Neuronal stem cell (in vitro differentiated cells): ENCODE results near the gene SDC4.

ENCODE experiments used
- DNase-seq: peaks from one replicate; pipeline ENCODE4 v3.0.0-alpha.2; 2013; ENCODE audit warnings: low spot score
- H2AFZ ChIP-seq: one replicate; pipeline ENCODE4 v1.6.1; 2013; ENCODE audit warnings: mild to moderate bottlenecking, low read length, inconsistent platforms
- H2AK5ac ChIP-seq: 2 replicates; pipeline ENCODE4 v1.6.1; 2013; ENCODE audit warnings: low read depth, mild to moderate bottlenecking, inconsistent platforms, low read length, moderate library complexity, mixed read lengths
- H2BK120ac ChIP-seq: 2 replicates; pipeline ENCODE4 v1.6.1; 2013; ENCODE audit warnings: low read depth, mild to moderate bottlenecking, inconsistent platforms, low read length, moderate library complexity, mixed read lengths
- H2BK12ac ChIP-seq: one replicate; pipeline ENCODE4 v1.6.1; 2013; ENCODE audit warnings: low read length, inconsistent platforms
- H2BK15ac ChIP-seq: 2 replicates; pipeline ENCODE4 v1.6.1; 2013; ENCODE audit warnings: mild to moderate bottlenecking, low read length, inconsistent platforms, mixed read lengths
- H2BK5ac ChIP-seq: one replicate; pipeline ENCODE4 v1.6.1; 2013; ENCODE audit warnings: inconsistent platforms, mild to moderate bottlenecking, low read length, moderate library complexity
- H3K14ac ChIP-seq: one replicate; pipeline ENCODE4 v1.6.1; 2013; ENCODE audit warnings: low read length, inconsistent platforms
- H3K18ac ChIP-seq: 2 replicates; pipeline ENCODE4 v1.6.1; 2013; ENCODE audit warnings: low read length, inconsistent platforms
- H3K23ac ChIP-seq: 2 replicates; pipeline ENCODE4 v1.6.1; 2013; ENCODE audit warnings: low read depth, mild to moderate bottlenecking, mixed read lengths, low read length, inconsistent platforms; ENCODE audit not compliant: poor library complexity
- H3K27ac ChIP-seq: replicated peaks from 3 replicates; pipeline ENCODE4 v1.5.1; 2013; ENCODE audit warnings: low read length, inconsistent platforms
- H3K27me3 ChIP-seq, 3 experiments: 2 replicates each; pipeline ENCODE4 v1.6.1; 2013; ENCODE audit warnings: low read length in 3 of 3, mild to moderate bottlenecking in 2 of 3, inconsistent platforms in 1 of 3, low read depth in 1 of 3, mixed read lengths in 1 of 3, moderate library complexity in 1 of 3; ENCODE audit not compliant: control insufficient read depth in 3 of 3, insufficient read depth in 3 of 3
- H3K36me3 ChIP-seq, 2 donors: replicated peaks in 1 of 2; 2 replicates each; pipeline ENCODE4 v1.6.1; 2013; ENCODE audit warnings: low read length in 2 of 2; ENCODE audit not compliant: control insufficient read depth in 2 of 2, insufficient read depth in 2 of 2
- H3K4ac ChIP-seq: 2 replicates; pipeline ENCODE4 v1.6.1; 2013; ENCODE audit warnings: inconsistent platforms, mild to moderate bottlenecking, low read length, moderate library complexity
- H3K4me1 ChIP-seq, 2 donors: 1 replicate in 1 of 2; 2 replicates in 1 of 2; pipeline ENCODE4 v1.6.1; 2013; ENCODE audit warnings: low read length in 2 of 2, low read depth in 1 of 2; ENCODE audit not compliant: control insufficient read depth in 2 of 2, insufficient read depth in 1 of 2
- H3K4me2 ChIP-seq: one replicate; pipeline ENCODE4 v1.6.1; 2013; ENCODE audit warnings: mild to moderate bottlenecking, low read length, inconsistent platforms; ENCODE audit not compliant: insufficient read depth, poor library complexity, severe bottlenecking
- H3K4me3 ChIP-seq, 2 donors: 2 replicates each; pipeline ENCODE4 v1.5.1; 2013; ENCODE audit warnings: low read length in 2 of 2, mild to moderate bottlenecking in 2 of 2, inconsistent platforms in 1 of 2, moderate library complexity in 1 of 2
- H3K79me1 ChIP-seq: one replicate; pipeline ENCODE4 v1.6.1; 2013; ENCODE audit warnings: low read depth, mild to moderate bottlenecking, inconsistent platforms, low read length, moderate library complexity
- H3K9ac ChIP-seq: one replicate; pipeline ENCODE4 v1.6.1; 2013; ENCODE audit warnings: mild to moderate bottlenecking, low read depth, low read length, inconsistent platforms; ENCODE audit not compliant: poor library complexity
- H3K9me3 ChIP-seq, 2 donors: replicated peaks in 1 of 2; 2 replicates each; pipeline versions ENCODE3 to v1.6.1; 2013; ENCODE audit warnings: low read length in 2 of 2, mild to moderate bottlenecking in 2 of 2, inconsistent platforms in 1 of 2, low read depth in 1 of 2, mixed read lengths in 1 of 2, moderate library complexity in 1 of 2; ENCODE audit not compliant: control insufficient read depth in 2 of 2, insufficient read depth in 1 of 2
- H4K8ac ChIP-seq: one replicate; pipeline ENCODE4 v1.6.1; 2013; ENCODE audit warnings: low read depth, mild to moderate bottlenecking, inconsistent platforms, low read length, moderate library complexity
- H4K91ac ChIP-seq: one replicate; pipeline ENCODE4 v1.6.1; 2013; ENCODE audit warnings: low read length, low read depth, mild to moderate bottlenecking, inconsistent platforms; ENCODE audit not compliant: poor library complexity
- WGBS, 2 donors: extraction: QIAGEN DNeasy Blood & Tissue Kit; methylation state at CpG; one replicate each; pipeline ENCODE4 v1.1.7; 2013; ENCODE audit warnings: missing lambda C conversion rate in 2 of 2, mixed read lengths in 1 of 2; ENCODE audit not compliant: insufficient read length in 2 of 2, insufficient replicate concordance in 1 of 2; ENCODE audit errors: extremely low coverage in 2 of 2; 5-methylcytosine and 5-hydroxymethylcytosine counted together

Gene SDC4

GRCh38 chr20:45317826-45318225, 30.4 kb downstream of the SDC4 start:
- no peak for DNase-seq
- no peaks in the 10 kb centered on the region for H3K79me1 ChIP-seq
- H2AFZ ChIP-seq, result no peak overlapping the region
- H2BK5ac ChIP-seq, result no peak overlapping the region
- H3K4me2 ChIP-seq, result no peak overlapping the region
- no peak overlapping the region for H4K8ac ChIP-seq
- no peak overlapping the region for H4K91ac ChIP-seq
- H2BK15ac ChIP-seq, result peak overlapping the region; percentile 58
- H2AK5ac ChIP-seq, result no peak overlapping the region
- peaks cover 0 to 12% (median 5%) of the 10 kb centered on the region in 3 experiments for H3K27me3 ChIP-seq
- H3K36me3 ChIP-seq, result no peaks in the 10 kb centered on the region
- no peaks in the 10 kb centered on the region for H3K4me1 ChIP-seq
- H3K4me3 ChIP-seq, result no peak overlapping the region
- H3K23ac ChIP-seq, result no peak overlapping the region
- H2BK120ac ChIP-seq, result no peak overlapping the region
- no CpG with 5 or more reads among the region's 3 CpGs for WGBS, 2 donors
- no peak overlapping the region for H3K27ac ChIP-seq
- no peak overlapping the region for H3K4ac ChIP-seq
- no peak overlapping the region for H3K9ac ChIP-seq
- H3K9me3 ChIP-seq, result peaks cover 0 to 3% of the 10 kb centered on the region in 2 donors
- H2BK12ac ChIP-seq, result peak overlapping the region; percentile 46
- no peak overlapping the region for H3K18ac ChIP-seq
- H3K14ac ChIP-seq, result no peak overlapping the region

GRCh38 chr20:45316150-45317080, 31.8 kb downstream of the SDC4 start:
- no peak overlapping the region for H3K9ac ChIP-seq
- no peak overlapping the region for H4K8ac ChIP-seq
- no peaks in the 10 kb centered on the region for H3K79me1 ChIP-seq
- no CpG with 5 or more reads among the region's 71 CpGs for WGBS, 2 donors
- peaks cover 0 to 17% (median 12%) of the 10 kb centered on the region in 3 experiments for H3K27me3 ChIP-seq
- H2AFZ ChIP-seq, result no peak overlapping the region
- peak overlapping the region; percentile 82 for H3K14ac ChIP-seq
- H2BK120ac ChIP-seq, result no peak overlapping the region
- peak overlapping the region; percentile 15 for H2AK5ac ChIP-seq
- no peak overlapping the region for H3K18ac ChIP-seq
- H3K4ac ChIP-seq, result no peak overlapping the region
- no peak overlapping the region for H3K27ac ChIP-seq
- peak overlapping the region; percentile 7 for H2BK15ac ChIP-seq
- peak overlapping the region; percentile 41 for H2BK12ac ChIP-seq
- DNase-seq, result no peak
- H3K23ac ChIP-seq, result peak overlapping the region; percentile 65
- no peaks in the 10 kb centered on the region for H3K36me3 ChIP-seq
- H3K4me2 ChIP-seq, result no peak overlapping the region
- H3K4me1 ChIP-seq, result peaks cover 0 to 5% of the 10 kb centered on the region in 2 donors
- H3K4me3 ChIP-seq, result peak overlapping the region in 1 of 2 donors; percentile 13
- peaks cover 0 to 3% of the 10 kb centered on the region in 2 donors for H3K9me3 ChIP-seq
- no peak overlapping the region for H4K91ac ChIP-seq
- H2BK5ac ChIP-seq, result no peak overlapping the region

- Histone ChIP-seq H3K27ac (no peak overlapping the region), H3K27me3 (peaks cover 0 to 22% (median 12%) of the 10 kb centered on the region in 3 experiments), H2BK12ac (no peak overlapping the region), H3K23ac (peak overlapping the region; percentile 65), H3K18ac (no peak overlapping the region), H3K36me3 (no peaks in the 10 kb centered on the region), H2BK5ac (no peak overlapping the region), H2BK120ac (no peak overlapping the region), H2BK15ac (no peak overlapping the region), H3K9me3 (peaks cover 0 to 3% of the 10 kb centered on the region in 2 donors), H3K4me2 (no peak overlapping the region), H2AFZ (no peak overlapping the region), H4K8ac (no peak overlapping the region), H3K4ac (no peak overlapping the region), H3K9ac (no peak overlapping the region), H3K14ac (no peak overlapping the region), H3K4me3 (no peak overlapping the region), H2AK5ac (no peak overlapping the region), H4K91ac (no peak overlapping the region), H3K4me1 (peaks cover 0 to 5% of the 10 kb centered on the region in 2 donors), H3K79me1 (no peaks in the 10 kb centered on the region)
- no peak for DNase-seq
- WGBS, 2 donors, result no CpG with 5 or more reads among the region's 4 CpGs
Measured at GRCh38 chr20:45315672-45316071, 32.6 kb downstream of the SDC4 start.

GRCh38 chr20:45313943-45314342, 34.3 kb downstream of the SDC4 start:
- Histone ChIP-seq H3K9me3 (peaks cover 0 to 3% of the 10 kb centered on the region in 2 donors), H3K18ac (peak overlapping the region; percentile 38), H3K14ac (no peak overlapping the region), H3K79me1 (no peaks in the 10 kb centered on the region), H3K27ac (no peak overlapping the region), H3K4me1 (peaks cover 0 to 5% of the 10 kb centered on the region in 2 donors), H3K27me3 (peaks cover 0 to 23% (median 22%) of the 10 kb centered on the region in 3 experiments), H2BK5ac (no peak overlapping the region), H3K4me3 (no peak overlapping the region), H4K8ac (no peak overlapping the region), H2BK120ac (no peak overlapping the region), H2BK15ac (no peak overlapping the region), H3K36me3 (no peaks in the 10 kb centered on the region), H3K23ac (peak overlapping the region; percentile 73), H3K4ac (no peak overlapping the region), H2AFZ (no peak overlapping the region), H3K9ac (no peak overlapping the region), H3K4me2 (no peak overlapping the region), H2AK5ac (no peak overlapping the region), H2BK12ac (peak overlapping the region; percentile 41), H4K91ac (no peak overlapping the region)
- WGBS, 2 donors, result no CpG with 5 or more reads among the region's 11 CpGs
- no peak for DNase-seq
